NCI-H345 treated with DMSO at 0.1 percent for 48 hours (cell line): ENCODE results near the gene MED15.
"Not testable (repeated sequence)": the region's sequence is repeated elsewhere in the genome, so short reads cannot be mapped to it uniquely, and the experiment has no call there.

Source experiments
- DNase-seq: peaks from one replicate; lab custom pipeline; 2025; ENCODE audit not compliant: unreplicated experiment; lab: John Stamatoyannopoulos, UW

The MED15 gene

GRCh38 chr22:20530368-20531153 is 23.2 kb downstream of the MED15 start:
- DNase-seq: no peak

- no peak for DNase-seq
These were observed 23.7 kb downstream of the MED15 start for GRCh38 chr22:20531154-20531403.

- DNase-seq: no peak
These were observed 24.2 kb downstream of the MED15 start for GRCh38 chr22:20531404-20532201.

GRCh38 chr22:20532256-20532993 is 25.0 kb downstream of the MED15 start:
- DNase-seq: no peak

- DNase-seq: no peak
These were observed 25.9 kb downstream of the MED15 start for GRCh38 chr22:20533095-20533878.

GRCh38 chr22:20533879-20534265 is 26.5 kb downstream of the MED15 start:
- no peak for DNase-seq

- DNase-seq: no peak
These were observed 29.3 kb downstream of the MED15 start for GRCh38 chr22:20536590-20537324.

- DNase-seq: no peak
These were observed 29.9 kb downstream of the MED15 start for GRCh38 chr22:20537325-20537756.

GRCh38 chr22:20537983-20538382 is 30.6 kb downstream of the MED15 start:
- DNase-seq: no peak

GRCh38 chr22:20538875-20539274 is 31.5 kb downstream of the MED15 start:
- DNase-seq: not testable (repeated sequence)

GRCh38 chr22:20542055-20542454 is 34.6 kb downstream of the MED15 start:
- no peak for DNase-seq

- DNase-seq: no peak
These were observed 35.3 kb downstream of the MED15 start for GRCh38 chr22:20542736-20543135.

GRCh38 chr22:20545318-20545634 is 37.9 kb downstream of the MED15 start:
- not testable (repeated sequence) for DNase-seq

GRCh38 chr22:20545681-20546521 is 38.5 kb downstream of the MED15 start:
- DNase-seq: no peak

GRCh38 chr22:20546541-20546950 is 39.1 kb downstream of the MED15 start:
- DNase-seq: no peak

GRCh38 chr22:20547029-20547428 is 39.6 kb downstream of the MED15 start:
- no peak for DNase-seq

- DNase-seq: no peak
These were observed 41.4 kb downstream of the MED15 start for GRCh38 chr22:20548806-20549205.

GRCh38 chr22:20549232-20549841 is 41.9 kb downstream of the MED15 start:
- DNase-seq: no peak
